Trophoblast cell (in vitro differentiated cells and primary cell): Measurements from ENCODE around the gene OR4E2. TPM values are rescaled to one million over a fixed set of nuclear protein-coding genes. Genes with fewer than 3 reads are reported as not detected.

Source experiments
- DNase-seq, 2 donors: peaks; one replicate each; pipeline ENCODE4 v3.0.0-alpha.2; 2016
- H2AFZ ChIP-seq: 2 replicates; pipeline ENCODE4 v1.6.1; 2013; ENCODE audit warnings: low read length, moderate library complexity, mild to moderate bottlenecking; ENCODE audit not compliant: insufficient read depth, poor library complexity
- H2AK5ac ChIP-seq: 2 replicates; pipeline ENCODE4 v1.6.1; 2013; ENCODE audit warnings: mild to moderate bottlenecking, low read length
- H2BK120ac ChIP-seq: 2 replicates; pipeline ENCODE4 v1.6.1; 2013; ENCODE audit warnings: low read length, mild to moderate bottlenecking, moderate library complexity; ENCODE audit not compliant: insufficient read depth, poor library complexity
- H2BK12ac ChIP-seq: 2 replicates; pipeline ENCODE4 v1.6.1; 2013; ENCODE audit warnings: mild to moderate bottlenecking, low read length, moderate library complexity
- H2BK5ac ChIP-seq: 2 replicates; pipeline ENCODE4 v1.6.1; 2013; ENCODE audit warnings: low read length, low read depth, moderate library complexity, mild to moderate bottlenecking; ENCODE audit not compliant: poor library complexity
- H3K14ac ChIP-seq: 2 replicates; pipeline ENCODE4 v1.6.1; 2013; ENCODE audit warnings: mild to moderate bottlenecking, low read length
- H3K18ac ChIP-seq: 2 replicates; pipeline ENCODE4 v1.6.1; 2013; ENCODE audit warnings: mild to moderate bottlenecking, low read length
- H3K23ac ChIP-seq: 2 replicates; pipeline ENCODE4 v1.6.1; 2013; ENCODE audit warnings: low read length
- H3K27ac ChIP-seq: 2 replicates; pipeline ENCODE4 v1.5.1; 2013; ENCODE audit warnings: low read depth, mild to moderate bottlenecking, inconsistent platforms, low read length, moderate library complexity
- H3K27me3 ChIP-seq: 2 replicates; pipeline ENCODE4 v1.6.1; 2013; ENCODE audit warnings: inconsistent platforms, mild to moderate bottlenecking, low read length, moderate library complexity; ENCODE audit not compliant: insufficient read depth
- H3K36me3 ChIP-seq, 2 experiments: 1 replicate in 1 of 2; 2 replicates in 1 of 2; pipeline ENCODE4 v1.6.1; 2013; ENCODE audit warnings: low read length in 2 of 2, mild to moderate bottlenecking in 2 of 2, moderate library complexity in 1 of 2; ENCODE audit not compliant: insufficient read depth in 2 of 2, control insufficient read depth in 1 of 2
- H3K4ac ChIP-seq: 2 replicates; pipeline ENCODE4 v1.6.1; 2013; ENCODE audit warnings: low read depth, mild to moderate bottlenecking, low read length, moderate library complexity
- H3K4me1 ChIP-seq, 2 experiments: 1 replicate in 1 of 2; 2 replicates in 1 of 2; pipeline ENCODE4 v1.6.1; 2013; ENCODE audit warnings: low read length in 2 of 2, mild to moderate bottlenecking in 2 of 2, moderate library complexity in 1 of 2; ENCODE audit not compliant: insufficient read depth in 2 of 2, control insufficient read depth in 1 of 2
- H3K4me2 ChIP-seq: 2 replicates; pipeline ENCODE4 v1.6.1; 2013; ENCODE audit warnings: inconsistent platforms, mild to moderate bottlenecking, low read length, moderate library complexity
- H3K4me3 ChIP-seq: 2 replicates; pipeline ENCODE4 v1.5.1; 2013; ENCODE audit warnings: mild to moderate bottlenecking, low read depth, low read length, inconsistent platforms
- H3K79me1 ChIP-seq: one replicate; pipeline ENCODE4 v1.6.1; 2013; ENCODE audit warnings: low read length
- H3K79me2 ChIP-seq: 2 replicates; pipeline ENCODE4 v1.6.1; 2013; ENCODE audit warnings: low read length, mild to moderate bottlenecking; ENCODE audit not compliant: control insufficient read depth, insufficient read depth, poor library complexity
- H3K9ac ChIP-seq: 2 replicates; pipeline ENCODE4 v1.6.1; 2013; ENCODE audit warnings: mild to moderate bottlenecking, low read length
- H3K9me3 ChIP-seq: 2 replicates; pipeline ENCODE4 v1.6.1; 2013; ENCODE audit warnings: low read depth, mild to moderate bottlenecking, control low read depth, inconsistent platforms, low read length; ENCODE audit not compliant: insufficient read depth
- H4K12ac ChIP-seq: 2 replicates; pipeline ENCODE4 v1.6.1; 2013; ENCODE audit warnings: low read depth, mild to moderate bottlenecking, low read length, moderate library complexity
- H4K8ac ChIP-seq: 2 replicates; pipeline ENCODE4 v1.6.1; 2013; ENCODE audit warnings: low read depth, mild to moderate bottlenecking, low read length, moderate library complexity
- H4K91ac ChIP-seq: one replicate; pipeline ENCODE4 v1.6.1; 2013; ENCODE audit warnings: low read depth, mild to moderate bottlenecking, low read length, moderate library complexity
- WGBS: extraction: QIAGEN DNeasy Blood & Tissue Kit; methylation state at CpG from one replicate; pipeline ENCODE4 v1.1.7; 2013; ENCODE audit warnings: missing lambda C conversion rate; ENCODE audit not compliant: insufficient read length, insufficient coverage; ENCODE audit errors: extremely low coverage; 5-methylcytosine and 5-hydroxymethylcytosine counted together
- polyA plus RNA-seq: library from polyadenylated mRNA; stranded (reverse); fragments of 200-250 nt; gene quantifications from 2 replicates; pipeline ENCODE4 v1.2.3, GENCODE V29; 2013

OR4E2 gene, protein sequence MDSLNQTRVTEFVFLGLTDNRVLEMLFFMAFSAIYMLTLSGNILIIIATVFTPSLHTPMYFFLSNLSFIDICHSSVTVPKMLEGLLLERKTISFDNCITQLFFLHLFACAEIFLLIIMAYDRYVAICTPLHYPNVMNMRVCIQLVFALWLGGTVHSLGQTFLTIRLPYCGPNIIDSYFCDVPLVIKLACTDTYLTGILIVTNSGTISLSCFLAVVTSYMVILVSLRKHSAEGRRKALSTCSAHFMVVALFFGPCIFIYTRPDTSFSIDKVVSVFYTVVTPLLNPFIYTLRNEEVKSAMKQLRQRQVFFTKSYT
- polyA plus RNA-seq = not detected in 2 replicates

DNA sequence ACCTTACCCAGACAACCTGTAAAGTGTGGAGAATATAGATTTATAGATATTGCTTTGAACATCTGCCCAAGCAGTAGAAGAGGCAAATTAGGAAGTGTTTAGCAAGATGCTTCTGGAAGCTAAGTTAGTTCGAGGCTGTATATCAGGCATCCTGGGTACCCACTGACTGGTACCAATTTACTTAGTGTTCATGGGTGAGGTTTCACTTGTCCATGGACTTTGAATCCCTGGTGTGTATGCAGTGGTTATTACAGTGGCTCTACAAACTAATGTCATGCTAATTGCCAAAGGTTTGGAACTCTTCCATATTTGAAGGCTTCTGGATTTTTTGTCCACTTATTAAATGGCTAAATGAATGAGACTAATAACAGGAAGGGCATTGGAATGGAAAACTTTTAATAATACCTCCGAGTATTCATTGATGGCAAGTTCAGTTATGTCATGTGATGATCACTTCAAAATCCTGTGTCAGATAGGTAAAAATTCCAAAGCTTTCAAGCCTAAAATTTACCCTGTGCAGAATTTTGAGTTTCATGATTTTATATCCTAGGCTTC is at the start of gene OR4E2:
TSS of gene OR4E2 (plus strand) at position 505 of the 555 bp plus-strand sequence. CDS start 11,248 bp downstream, outside the sequence.
- WGBS = no CpG with 5 or more reads among the region's 2 CpGs
- Histone ChIP-seq H3K9me3 (no peaks in the 10 kb centered on the region), H3K27me3 (no peaks in the 10 kb centered on the region), H2BK12ac (no peak within 1 kb of the TSS), H4K12ac (no peak within 1 kb of the TSS), H4K91ac (no peak within 1 kb of the TSS), H3K23ac (peak within 1 kb of the TSS; percentile 82), H3K4me3 (peak within 1 kb of the TSS; percentile 47), H3K9ac (no peak within 1 kb of the TSS), H3K36me3 (no peaks in the 10 kb centered on the region), H3K4ac (no peak within 1 kb of the TSS), H2AK5ac (no peak within 1 kb of the TSS), H2BK120ac (no peak within 1 kb of the TSS), H3K79me2 (no peaks in the 10 kb centered on the region), H4K8ac (no peak within 1 kb of the TSS), H3K18ac (no peak within 1 kb of the TSS), H3K79me1 (no peaks in the 10 kb centered on the region), H3K4me1 (no peaks in the 10 kb centered on the region), H2AFZ (no peak within 1 kb of the TSS), H3K4me2 (no peak within 1 kb of the TSS), H3K14ac (no peak within 1 kb of the TSS), H2BK5ac (no peak within 1 kb of the TSS), H3K27ac (no peak within 1 kb of the TSS)
- no peak for DNase-seq

DNA sequence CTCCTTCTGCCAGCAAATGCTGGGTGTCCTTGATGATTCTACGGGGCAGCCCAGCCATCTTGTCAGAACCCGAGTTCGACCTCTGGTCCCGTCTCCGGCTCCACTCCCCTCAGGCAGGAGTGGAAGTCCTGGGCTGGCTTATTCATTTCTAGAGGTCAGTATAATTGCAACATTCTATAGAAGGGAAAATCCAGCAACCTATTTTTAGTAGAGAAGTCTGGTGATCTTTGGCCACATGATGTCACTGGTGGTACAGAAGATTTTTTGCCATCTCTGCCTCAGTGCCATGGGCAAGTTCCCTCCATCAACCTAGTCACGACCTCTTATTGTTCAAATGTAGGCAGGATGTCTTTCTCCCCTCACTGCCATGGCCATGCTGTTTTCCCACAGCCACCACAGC is 41.3 kb upstream of the OR4E2 start:
- Histone ChIP-seq H3K9ac (no peak overlapping the region), H3K79me2 (no peaks in the 10 kb centered on the region), H3K4me1 (peaks cover under 1 to 1% of the 10 kb centered on the region in 2 experiments), H3K4me3 (no peak overlapping the region), H3K18ac (no peak overlapping the region), H3K4me2 (no peak overlapping the region), H4K8ac (no peak overlapping the region), H3K79me1 (no peaks in the 10 kb centered on the region), H2BK12ac (no peak overlapping the region), H4K12ac (no peak overlapping the region), H2BK120ac (no peak overlapping the region), H3K27me3 (no peaks in the 10 kb centered on the region), H3K27ac (no peak overlapping the region), H4K91ac (no peak overlapping the region), H2BK5ac (no peak overlapping the region), H3K14ac (no peak overlapping the region), H3K36me3 (no peaks in the 10 kb centered on the region), H3K23ac (no peak overlapping the region), H3K4ac (no peak overlapping the region), H3K9me3 (no peaks in the 10 kb centered on the region), H2AK5ac (no peak overlapping the region), H2AFZ (no peak overlapping the region)
- no CpG with 5 or more reads among the region's 6 CpGs for WGBS
- DNase-seq = no peak

DNA sequence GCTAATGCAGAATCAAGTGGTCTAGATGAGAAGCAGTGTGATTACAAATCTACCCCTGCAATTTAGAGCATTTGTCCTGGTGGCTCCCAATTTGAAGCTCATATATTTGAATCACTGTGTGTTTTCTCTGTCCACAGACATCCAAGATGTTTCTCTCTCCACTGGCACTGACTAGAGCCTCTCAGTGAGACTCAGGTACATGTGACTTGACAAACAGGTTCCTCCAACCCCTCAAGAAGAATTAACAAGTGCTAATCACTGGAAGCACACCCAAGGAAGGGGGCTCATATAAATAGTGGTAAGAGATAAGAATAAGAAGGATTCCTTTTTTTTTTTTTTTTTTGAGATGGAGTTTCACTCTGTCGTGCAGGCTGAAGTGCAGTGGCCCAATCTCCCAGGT is 39.4 kb upstream of the OR4E2 start:
- WGBS = no CpG with 5 or more reads among the region's 1 CpG

DNA sequence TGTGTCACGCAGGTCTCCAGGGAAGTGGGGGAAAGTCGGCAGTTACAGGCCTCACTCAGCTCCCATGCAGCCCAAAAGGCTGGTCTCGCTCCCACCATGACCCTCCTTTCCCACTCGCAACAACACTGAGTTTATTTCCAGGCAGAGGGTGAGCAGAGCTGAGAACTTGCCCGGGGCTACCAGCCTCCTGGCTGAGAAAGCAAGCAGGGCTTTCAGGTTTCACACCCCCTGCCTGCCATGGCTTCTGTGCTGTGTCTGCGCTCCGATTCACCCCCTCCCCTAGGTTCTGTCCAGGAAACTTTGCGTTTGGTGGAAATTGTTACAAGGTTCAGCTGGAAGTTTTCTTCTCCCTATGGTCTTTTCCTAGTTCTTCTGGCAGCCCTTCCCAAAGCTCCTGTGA is 36.0 kb upstream of the OR4E2 start:
- Histone ChIP-seq H3K79me1 (no peaks in the 10 kb centered on the region), H3K14ac (no peak overlapping the region), H3K23ac (no peak overlapping the region), H4K8ac (no peak overlapping the region), H3K36me3 (no peaks in the 10 kb centered on the region), H3K9ac (no peak overlapping the region), H3K27me3 (no peaks in the 10 kb centered on the region), H3K4me1 (peaks cover 5 to 10% of the 10 kb centered on the region in 2 experiments), H2AFZ (no peak overlapping the region), H2BK120ac (no peak overlapping the region), H3K4ac (no peak overlapping the region), H3K9me3 (no peaks in the 10 kb centered on the region), H2BK5ac (no peak overlapping the region), H3K18ac (no peak overlapping the region), H3K4me2 (no peak overlapping the region), H4K91ac (no peak overlapping the region), H3K79me2 (no peaks in the 10 kb centered on the region), H3K27ac (no peak overlapping the region), H2AK5ac (no peak overlapping the region), H2BK12ac (no peak overlapping the region), H3K4me3 (no peak overlapping the region), H4K12ac (no peak overlapping the region)
- no CpG with 5 or more reads among the region's 8 CpGs for WGBS
- DNase-seq = no peak

More for the DNA sequence above, 39.4 kb upstream of the OR4E2 start:
- Histone ChIP-seq H4K91ac (no peak overlapping the region), H2BK120ac (no peak overlapping the region), H4K12ac (no peak overlapping the region), H2AFZ (no peak overlapping the region), H3K9me3 (no peaks in the 10 kb centered on the region), H3K36me3 (no peaks in the 10 kb centered on the region), H3K9ac (no peak overlapping the region), H2BK12ac (no peak overlapping the region), H3K18ac (no peak overlapping the region), H3K4me1 (peaks cover 5 to 10% of the 10 kb centered on the region in 2 experiments), H3K4me2 (no peak overlapping the region), H4K8ac (no peak overlapping the region), H3K27ac (no peak overlapping the region), H3K4me3 (no peak overlapping the region), H3K4ac (no peak overlapping the region), H3K79me2 (no peaks in the 10 kb centered on the region), H2BK5ac (no peak overlapping the region), H3K23ac (no peak overlapping the region), H3K27me3 (no peaks in the 10 kb centered on the region), H3K14ac (no peak overlapping the region), H2AK5ac (no peak overlapping the region), H3K79me1 (no peaks in the 10 kb centered on the region)
- no peak for DNase-seq
